Neuronal stem cell (in vitro differentiated cells): ENCODE data around the gene PPP2R5E.

Source experiments
- DNase-seq: peaks from one replicate; pipeline ENCODE4 v3.0.0-alpha.2; 2013; ENCODE audit warnings: low spot score
- H2AFZ ChIP-seq: one replicate; pipeline ENCODE4 v1.6.1; 2013; ENCODE audit warnings: mild to moderate bottlenecking, low read length, inconsistent platforms
- H2AK5ac ChIP-seq: 2 replicates; pipeline ENCODE4 v1.6.1; 2013; ENCODE audit warnings: low read depth, mild to moderate bottlenecking, inconsistent platforms, low read length, moderate library complexity, mixed read lengths
- H2BK120ac ChIP-seq: 2 replicates; pipeline ENCODE4 v1.6.1; 2013; ENCODE audit warnings: low read depth, mild to moderate bottlenecking, inconsistent platforms, low read length, moderate library complexity, mixed read lengths
- H2BK12ac ChIP-seq: one replicate; pipeline ENCODE4 v1.6.1; 2013; ENCODE audit warnings: low read length, inconsistent platforms
- H2BK15ac ChIP-seq: 2 replicates; pipeline ENCODE4 v1.6.1; 2013; ENCODE audit warnings: mild to moderate bottlenecking, low read length, inconsistent platforms, mixed read lengths
- H2BK5ac ChIP-seq: one replicate; pipeline ENCODE4 v1.6.1; 2013; ENCODE audit warnings: inconsistent platforms, mild to moderate bottlenecking, low read length, moderate library complexity
- H3K14ac ChIP-seq: one replicate; pipeline ENCODE4 v1.6.1; 2013; ENCODE audit warnings: low read length, inconsistent platforms
- H3K18ac ChIP-seq: 2 replicates; pipeline ENCODE4 v1.6.1; 2013; ENCODE audit warnings: low read length, inconsistent platforms
- H3K23ac ChIP-seq: 2 replicates; pipeline ENCODE4 v1.6.1; 2013; ENCODE audit warnings: low read depth, mild to moderate bottlenecking, mixed read lengths, low read length, inconsistent platforms; ENCODE audit not compliant: poor library complexity
- H3K27ac ChIP-seq: replicated peaks from 3 replicates; pipeline ENCODE4 v1.5.1; 2013; ENCODE audit warnings: low read length, inconsistent platforms
- H3K27me3 ChIP-seq, 3 experiments: 2 replicates each; pipeline ENCODE4 v1.6.1; 2013; ENCODE audit warnings: low read length in 3 of 3, mild to moderate bottlenecking in 2 of 3, inconsistent platforms in 1 of 3, low read depth in 1 of 3, mixed read lengths in 1 of 3, moderate library complexity in 1 of 3; ENCODE audit not compliant: control insufficient read depth in 3 of 3, insufficient read depth in 3 of 3
- H3K36me3 ChIP-seq, 2 donors: replicated peaks in 1 of 2; 2 replicates each; pipeline ENCODE4 v1.6.1; 2013; ENCODE audit warnings: low read length in 2 of 2; ENCODE audit not compliant: control insufficient read depth in 2 of 2, insufficient read depth in 2 of 2
- H3K4ac ChIP-seq: 2 replicates; pipeline ENCODE4 v1.6.1; 2013; ENCODE audit warnings: inconsistent platforms, mild to moderate bottlenecking, low read length, moderate library complexity
- H3K4me1 ChIP-seq, 2 donors: 1 replicate in 1 of 2; 2 replicates in 1 of 2; pipeline ENCODE4 v1.6.1; 2013; ENCODE audit warnings: low read length in 2 of 2, low read depth in 1 of 2; ENCODE audit not compliant: control insufficient read depth in 2 of 2, insufficient read depth in 1 of 2
- H3K4me2 ChIP-seq: one replicate; pipeline ENCODE4 v1.6.1; 2013; ENCODE audit warnings: mild to moderate bottlenecking, low read length, inconsistent platforms; ENCODE audit not compliant: insufficient read depth, poor library complexity, severe bottlenecking
- H3K4me3 ChIP-seq, 2 donors: 2 replicates each; pipeline ENCODE4 v1.5.1; 2013; ENCODE audit warnings: low read length in 2 of 2, mild to moderate bottlenecking in 2 of 2, inconsistent platforms in 1 of 2, moderate library complexity in 1 of 2
- H3K79me1 ChIP-seq: one replicate; pipeline ENCODE4 v1.6.1; 2013; ENCODE audit warnings: low read depth, mild to moderate bottlenecking, inconsistent platforms, low read length, moderate library complexity
- H3K9ac ChIP-seq: one replicate; pipeline ENCODE4 v1.6.1; 2013; ENCODE audit warnings: mild to moderate bottlenecking, low read depth, low read length, inconsistent platforms; ENCODE audit not compliant: poor library complexity
- H3K9me3 ChIP-seq, 2 donors: replicated peaks in 1 of 2; 2 replicates each; pipeline versions ENCODE3 to v1.6.1; 2013; ENCODE audit warnings: low read length in 2 of 2, mild to moderate bottlenecking in 2 of 2, inconsistent platforms in 1 of 2, low read depth in 1 of 2, mixed read lengths in 1 of 2, moderate library complexity in 1 of 2; ENCODE audit not compliant: control insufficient read depth in 2 of 2, insufficient read depth in 1 of 2
- H4K8ac ChIP-seq: one replicate; pipeline ENCODE4 v1.6.1; 2013; ENCODE audit warnings: low read depth, mild to moderate bottlenecking, inconsistent platforms, low read length, moderate library complexity
- H4K91ac ChIP-seq: one replicate; pipeline ENCODE4 v1.6.1; 2013; ENCODE audit warnings: low read length, low read depth, mild to moderate bottlenecking, inconsistent platforms; ENCODE audit not compliant: poor library complexity
- WGBS, 2 donors: extraction: QIAGEN DNeasy Blood & Tissue Kit; methylation state at CpG; one replicate each; pipeline ENCODE4 v1.1.7; 2013; ENCODE audit warnings: missing lambda C conversion rate in 2 of 2, mixed read lengths in 1 of 2; ENCODE audit not compliant: insufficient read length in 2 of 2, insufficient replicate concordance in 1 of 2; ENCODE audit errors: extremely low coverage in 2 of 2; 5-methylcytosine and 5-hydroxymethylcytosine counted together

Gene PPP2R5E

GRCh38 chr14:63454436-63454835 lies 88.7 kb downstream of the PPP2R5E start:
- Histone ChIP-seq H3K4ac (no peak overlapping the region), H3K79me1 (no peaks in the 10 kb centered on the region), H3K36me3 (peaks cover 5 to 32% of the 10 kb centered on the region in 2 donors), H3K4me3 (no peak overlapping the region), H3K4me1 (peaks cover 0 to 5% of the 10 kb centered on the region in 2 donors), H3K9ac (no peak overlapping the region), H2AK5ac (no peak overlapping the region), H2AFZ (no peak overlapping the region), H2BK12ac (no peak overlapping the region), H2BK5ac (no peak overlapping the region), H3K23ac (no peak overlapping the region), H2BK15ac (no peak overlapping the region), H2BK120ac (no peak overlapping the region), H3K18ac (no peak overlapping the region), H3K14ac (no peak overlapping the region), H4K91ac (no peak overlapping the region), H4K8ac (no peak overlapping the region), H3K4me2 (no peak overlapping the region), H3K27ac (no peak overlapping the region), H3K9me3 (no peaks in the 10 kb centered on the region), H3K27me3 (no peaks in the 10 kb centered on the region)
- no peak for DNase-seq
- WGBS, 2 donors = no CpG with 5 or more reads among the region's 3 CpGs

GRCh38 chr14:63453443-63453936 lies 89.7 kb downstream of the PPP2R5E start:
- Histone ChIP-seq H3K4me1 (peaks cover 0 to 5% of the 10 kb centered on the region in 2 donors), H2BK5ac (no peak overlapping the region), H3K27ac (no peak overlapping the region), H2BK12ac (no peak overlapping the region), H3K27me3 (no peaks in the 10 kb centered on the region), H4K8ac (no peak overlapping the region), H3K79me1 (no peaks in the 10 kb centered on the region), H3K36me3 (peaks cover 5 to 35% of the 10 kb centered on the region in 2 donors), H3K18ac (no peak overlapping the region), H3K23ac (no peak overlapping the region), H3K4me3 (no peak overlapping the region), H3K4ac (no peak overlapping the region), H4K91ac (no peak overlapping the region), H2AK5ac (no peak overlapping the region), H2BK120ac (no peak overlapping the region), H3K14ac (no peak overlapping the region), H2AFZ (no peak overlapping the region), H2BK15ac (no peak overlapping the region), H3K9me3 (no peaks in the 10 kb centered on the region), H3K9ac (no peak overlapping the region), H3K4me2 (no peak overlapping the region)
- WGBS, 2 donors = no CpG with 5 or more reads among the region's 8 CpGs
- no peak for DNase-seq

- no peak overlapping the region for H2BK15ac ChIP-seq
- H3K9ac ChIP-seq = no peak overlapping the region
- H3K9me3 ChIP-seq = no peaks in the 10 kb centered on the region
- DNase-seq = no peak
- H3K4me3 ChIP-seq = no peak overlapping the region
- no peak overlapping the region for H3K18ac ChIP-seq
- H2AK5ac ChIP-seq = no peak overlapping the region
- H3K36me3 ChIP-seq = peaks cover 5 to 35% of the 10 kb centered on the region in 2 donors
- H4K91ac ChIP-seq = no peak overlapping the region
- H3K14ac ChIP-seq = no peak overlapping the region
- no peak overlapping the region for H2BK120ac ChIP-seq
- WGBS, 2 donors = no CpG with 5 or more reads among the region's 3 CpGs
- H3K27me3 ChIP-seq = no peaks in the 10 kb centered on the region
- no peak overlapping the region for H3K23ac ChIP-seq
- H2BK5ac ChIP-seq = no peak overlapping the region
- no peak overlapping the region for H3K4ac ChIP-seq
- no peaks in the 10 kb centered on the region for H3K79me1 ChIP-seq
- no peak overlapping the region for H4K8ac ChIP-seq
- H2BK12ac ChIP-seq = no peak overlapping the region
- H2AFZ ChIP-seq = no peak overlapping the region
- no peak overlapping the region for H3K4me2 ChIP-seq
- no peak overlapping the region for H3K27ac ChIP-seq
- peaks cover 0 to 5% of the 10 kb centered on the region in 2 donors for H3K4me1 ChIP-seq
Measured at GRCh38 chr14:63452796-63453195, 90.4 kb downstream of the PPP2R5E start.

- DNase-seq = no peak
- no peak overlapping the region for H3K4me2 ChIP-seq
- H2BK12ac ChIP-seq = no peak overlapping the region
- no peak overlapping the region for H2BK15ac ChIP-seq
- no peak overlapping the region for H2BK120ac ChIP-seq
- peaks cover 0 to 2% of the 10 kb centered on the region in 2 donors for H3K4me1 ChIP-seq
- peaks cover 0 to 2% of the 10 kb centered on the region in 2 donors for H3K9me3 ChIP-seq
- H3K23ac ChIP-seq = no peak overlapping the region
- no peak overlapping the region for H3K14ac ChIP-seq
- H3K36me3 ChIP-seq = peaks cover 6 to 51% of the 10 kb centered on the region in 2 donors
- WGBS, 2 donors = no CpG with 5 or more reads among the region's 3 CpGs
- H2AFZ ChIP-seq = no peak overlapping the region
- H3K4ac ChIP-seq = no peak overlapping the region
- no peaks in the 10 kb centered on the region for H3K27me3 ChIP-seq
- no peak overlapping the region for H3K18ac ChIP-seq
- no peak overlapping the region for H3K27ac ChIP-seq
- no peaks in the 10 kb centered on the region for H3K79me1 ChIP-seq
- H3K4me3 ChIP-seq = no peak overlapping the region
- H2AK5ac ChIP-seq = no peak overlapping the region
- H3K9ac ChIP-seq = no peak overlapping the region
- no peak overlapping the region for H4K8ac ChIP-seq
- no peak overlapping the region for H2BK5ac ChIP-seq
- no peak overlapping the region for H4K91ac ChIP-seq
Measured at GRCh38 chr14:63448841-63449240, 94.3 kb downstream of the PPP2R5E start.
